T-helper 2 cell treated with Interferon-gamma antibody and Interleukin-4, amounts not matched to agents 5 μg/mL and 100 μg/mL, for 36 hours (primary cell): Measurements from ENCODE around the gene POLR2J.
"Not testable (repeated sequence)": the region's sequence is repeated elsewhere in the genome, so short reads cannot be mapped to it uniquely, and the experiment has no call there.

Experiments
- DNase-seq: peaks from one replicate; pipeline ENCODE4 v3.0.0; 2021; ENCODE audit warnings: low spot score
- H3K27ac Mint-ChIP-seq: one replicate; pipeline ENCODE4 v1.8.0; 2021; ENCODE audit warnings: mild to moderate bottlenecking, mixed read lengths
- H3K27me3 Mint-ChIP-seq: one replicate; pipeline ENCODE4 v1.8.0; 2021; ENCODE audit warnings: low read depth, mixed read lengths
- H3K36me3 Mint-ChIP-seq: one replicate; pipeline ENCODE4 v1.8.0; 2021; ENCODE audit warnings: low read depth, mixed read lengths
- H3K4me1 Mint-ChIP-seq: one replicate; pipeline ENCODE4 v1.8.0; 2021; ENCODE audit warnings: low read depth, mixed read lengths
- H3K4me3 Mint-ChIP-seq: one replicate; pipeline ENCODE4 v1.8.0; 2022; ENCODE audit warnings: mild to moderate bottlenecking, moderate library complexity, mixed read lengths
- H3K9me3 Mint-ChIP-seq: one replicate; pipeline ENCODE4 v1.8.0; 2021; ENCODE audit warnings: mixed read lengths

The POLR2J gene

DNA sequence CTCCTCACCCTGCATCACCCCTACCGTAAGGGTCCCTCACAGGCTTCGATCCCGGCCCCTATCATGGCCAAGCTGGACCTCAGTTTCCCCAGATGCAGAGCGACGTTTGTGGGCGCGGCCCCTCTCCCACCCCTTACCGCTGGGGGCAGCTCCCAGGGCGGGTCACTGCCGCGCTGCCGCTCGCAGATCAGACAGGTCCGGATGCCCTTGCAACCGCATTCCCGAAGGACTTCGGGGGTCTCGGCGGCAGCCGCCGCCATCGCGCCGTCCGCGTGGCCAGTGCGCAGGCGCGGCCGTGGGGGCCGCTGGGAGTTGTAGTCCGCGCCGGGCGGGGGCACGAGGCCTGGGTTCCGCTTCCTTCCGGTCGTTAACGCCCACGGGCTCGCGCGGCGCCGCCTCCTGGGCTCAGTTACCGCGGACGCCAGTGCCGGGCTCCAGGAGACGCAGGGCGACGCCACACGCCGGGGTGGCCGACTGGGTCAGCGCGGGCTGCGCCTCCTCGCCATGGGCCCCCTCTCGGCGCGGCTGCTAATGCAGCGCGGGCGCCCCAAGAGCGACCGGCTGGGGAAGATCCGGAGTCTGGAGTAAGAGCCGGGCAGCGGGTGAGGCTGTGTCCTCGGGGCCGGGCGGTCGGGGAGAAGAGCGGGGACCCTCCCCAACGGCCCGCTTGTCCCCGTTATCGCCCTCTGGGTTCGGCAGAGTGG lies 14.0 kb downstream of the POLR2J start, which contains the start of the genes ALKBH4 and LRWD1:
TSS of gene ALKBH4 (minus strand) at position 287 of the 704 bp plus-strand sequence. CDS start at position 260, 27 bp downstream.
TSS of gene LRWD1 (plus strand) at position 408 of the 704 bp plus-strand sequence. CDS start at position 505, 97 bp downstream.
- H3K27me3 Mint-ChIP-seq: no peaks in the 10 kb centered on the region
- H3K36me3 Mint-ChIP-seq: peaks cover 7% of the 10 kb centered on the region

DNA sequence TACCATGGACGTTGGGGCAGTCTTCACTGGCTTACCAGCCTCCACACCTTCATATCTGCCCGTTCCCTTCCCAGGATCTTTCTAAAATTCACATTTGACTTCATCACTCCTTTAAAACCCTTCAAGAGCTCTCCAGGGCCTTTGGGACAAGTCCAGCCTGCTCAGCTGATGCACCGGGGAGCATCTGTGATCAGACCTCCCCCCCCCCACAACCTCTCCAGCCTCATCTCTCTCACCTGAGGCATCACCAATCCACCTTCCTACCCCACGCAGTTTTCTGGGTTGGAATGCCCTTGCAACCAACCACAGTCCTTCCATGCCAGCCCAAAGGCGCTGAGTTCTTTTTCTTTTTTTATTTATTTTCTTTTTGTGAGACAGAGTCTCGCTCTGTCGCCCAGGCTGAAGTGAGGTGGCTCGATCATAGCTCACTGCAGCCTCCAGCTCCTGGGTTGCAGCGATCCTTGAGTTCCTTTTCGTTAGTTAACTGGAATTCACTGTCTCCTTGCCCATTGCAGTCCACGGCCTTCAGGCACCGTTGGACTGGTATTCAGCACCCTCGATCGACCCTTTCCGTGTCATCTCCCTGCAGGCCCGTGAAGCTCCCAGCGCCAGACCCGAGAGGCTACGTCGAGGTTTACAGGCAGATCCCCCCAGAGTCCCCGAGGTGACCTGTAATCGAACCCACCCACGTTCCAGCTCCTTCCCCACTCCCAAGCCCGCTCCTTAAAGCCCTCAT lies 14.7 kb downstream of the POLR2J start:
- Mint-ChIP-seq H3K9me3 (no peaks in the 10 kb centered on the region), H3K4me1 (peaks cover 18% of the 10 kb centered on the region), H3K27me3 (no peaks in the 10 kb centered on the region), H3K27ac (peak overlapping the region; percentile 80), H3K36me3 (peaks cover 7% of the 10 kb centered on the region), H3K4me3 (peak overlapping the region; percentile 94)
- DNase-seq: no peak

More for the DNA sequence above, 14.0 kb downstream of the POLR2J start, which contains the start of the genes ALKBH4 and LRWD1:
- peak; percentile 97 for DNase-seq
- peak within 1 kb of the TSS; percentile 80 for H3K27ac Mint-ChIP-seq
- no peaks in the 10 kb centered on the region for H3K9me3 Mint-ChIP-seq
- peak within 1 kb of the TSS; percentile 94 for H3K4me3 Mint-ChIP-seq
- peaks cover 18% of the 10 kb centered on the region for H3K4me1 Mint-ChIP-seq

GRCh38 chr7:102460467-102460866 lies 18.3 kb downstream of the POLR2J start:
- Mint-ChIP-seq H3K9me3 (no peaks in the 10 kb centered on the region), H3K36me3 (peaks cover 6% of the 10 kb centered on the region), H3K4me1 (peaks cover 10% of the 10 kb centered on the region), H3K27ac (no peak overlapping the region), H3K27me3 (no peaks in the 10 kb centered on the region), H3K4me3 (no peak overlapping the region)
- DNase-seq: no peak

DNA sequence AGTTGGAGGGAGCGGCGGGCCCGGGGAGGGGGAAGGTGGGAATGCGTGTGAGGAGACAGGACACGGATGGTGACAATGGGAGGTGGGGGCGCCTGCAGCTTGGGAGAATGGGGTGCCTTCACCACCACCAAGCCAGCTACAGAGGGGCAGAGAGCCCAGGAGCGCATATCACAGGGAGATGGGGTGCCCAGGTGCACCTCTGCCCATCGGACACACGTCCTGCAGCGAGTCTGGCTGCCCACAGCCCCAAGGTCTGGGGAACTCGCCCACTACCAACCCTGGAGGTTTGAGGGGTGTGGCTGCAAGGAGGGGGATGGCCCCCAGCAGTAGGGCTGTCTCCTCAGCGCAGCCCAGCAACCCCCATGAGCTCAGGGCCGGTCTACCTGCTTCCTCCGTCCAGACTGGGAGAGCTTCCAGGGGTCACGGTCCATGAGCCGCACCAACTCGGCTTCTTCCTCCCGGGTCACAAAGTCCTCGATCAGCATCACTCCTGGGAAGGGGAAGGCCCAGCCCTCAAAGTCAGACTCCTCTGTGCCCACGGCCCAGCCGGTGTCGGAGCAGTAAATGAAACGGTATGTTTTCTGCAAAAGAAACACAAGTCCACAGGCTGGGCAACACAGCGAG lies 19.4 kb downstream of the POLR2J start:
- Mint-ChIP-seq H3K9me3 (no peaks in the 10 kb centered on the region), H3K27ac (no peak overlapping the region)

GRCh38 chr7:102457352-102457924 lies 21.3 kb downstream of the POLR2J start:
- Mint-ChIP-seq H3K27ac (no peak overlapping the region), H3K4me3 (no peak overlapping the region), H3K9me3 (no peaks in the 10 kb centered on the region), H3K27me3 (no peaks in the 10 kb centered on the region), H3K4me1 (no peaks in the 10 kb centered on the region), H3K36me3 (peaks cover 6% of the 10 kb centered on the region)
- DNase-seq: no peak

More for the DNA sequence above, 19.4 kb downstream of the POLR2J start:
- Mint-ChIP-seq H3K27me3 (no peaks in the 10 kb centered on the region), H3K4me3 (no peak overlapping the region), H3K36me3 (peaks cover 9% of the 10 kb centered on the region), H3K4me1 (peaks cover 10% of the 10 kb centered on the region)
- DNase-seq: no peak

- Mint-ChIP-seq H3K27me3 (no peaks in the 10 kb centered on the region), H3K4me3 (no peak overlapping the region), H3K9me3 (no peaks in the 10 kb centered on the region), H3K27ac (no peak overlapping the region), H3K36me3 (peaks cover 5% of the 10 kb centered on the region), H3K4me1 (no peaks in the 10 kb centered on the region)
- DNase-seq: no peak
Observed at GRCh38 chr7:102456327-102456726, 22.4 kb downstream of the POLR2J start.

GRCh38 chr7:102455596-102455995 lies 23.1 kb downstream of the POLR2J start:
- Mint-ChIP-seq H3K9me3 (no peaks in the 10 kb centered on the region), H3K36me3 (peaks cover 5% of the 10 kb centered on the region)
- no peak for DNase-seq

GRCh38 chr7:102454932-102455331 lies 23.8 kb downstream of the POLR2J start:
- DNase-seq, H3K27me3 Mint-ChIP-seq, H3K4me1 Mint-ChIP-seq, H3K27ac Mint-ChIP-seq, H3K4me3 Mint-ChIP-seq, H3K9me3 Mint-ChIP-seq, H3K36me3 Mint-ChIP-seq: not testable (repeated sequence)

More at GRCh38 chr7:102455596-102455995, 23.1 kb downstream of the POLR2J start:
- Mint-ChIP-seq H3K27ac (no peak overlapping the region), H3K4me1 (no peaks in the 10 kb centered on the region), H3K27me3 (no peaks in the 10 kb centered on the region), H3K4me3 (no peak overlapping the region)

DNA sequence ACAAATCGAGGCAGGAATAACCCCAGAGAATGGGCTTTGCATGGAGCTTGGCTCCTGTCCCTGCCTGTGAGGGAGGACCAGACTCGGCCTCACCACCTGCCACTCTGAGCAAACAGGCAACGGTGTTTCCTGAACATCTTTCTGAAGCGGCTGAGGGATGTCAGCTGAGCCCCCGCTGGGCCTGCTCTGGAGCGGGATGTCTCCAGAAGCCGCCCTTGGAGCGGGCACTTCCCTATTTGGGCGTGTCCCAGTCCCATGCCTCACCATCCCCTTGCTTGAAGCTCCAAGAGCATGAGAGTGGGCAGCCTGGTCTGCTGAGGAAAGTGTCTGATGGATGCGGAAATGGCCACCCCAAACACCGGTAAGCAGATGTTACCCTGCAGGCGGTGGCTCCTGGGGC lies 24.3 kb downstream of the POLR2J start:
- no peaks in the 10 kb centered on the region for H3K27me3 Mint-ChIP-seq
- no peaks in the 10 kb centered on the region for H3K4me1 Mint-ChIP-seq
- no peak overlapping the region for H3K4me3 Mint-ChIP-seq
- H3K27ac Mint-ChIP-seq: no peak overlapping the region
- no peaks in the 10 kb centered on the region for H3K9me3 Mint-ChIP-seq
- H3K36me3 Mint-ChIP-seq: peaks cover 5% of the 10 kb centered on the region
- DNase-seq: no peak

- H3K9me3 Mint-ChIP-seq: no peaks in the 10 kb centered on the region
- H3K4me1 Mint-ChIP-seq: no peaks in the 10 kb centered on the region
- H3K4me3 Mint-ChIP-seq: no peak overlapping the region
- no peak for DNase-seq
- no peak overlapping the region for H3K27ac Mint-ChIP-seq
- peaks cover 7% of the 10 kb centered on the region for H3K36me3 Mint-ChIP-seq
- no peaks in the 10 kb centered on the region for H3K27me3 Mint-ChIP-seq
Observed at GRCh38 chr7:102453319-102453718, 25.4 kb downstream of the POLR2J start.

DNA sequence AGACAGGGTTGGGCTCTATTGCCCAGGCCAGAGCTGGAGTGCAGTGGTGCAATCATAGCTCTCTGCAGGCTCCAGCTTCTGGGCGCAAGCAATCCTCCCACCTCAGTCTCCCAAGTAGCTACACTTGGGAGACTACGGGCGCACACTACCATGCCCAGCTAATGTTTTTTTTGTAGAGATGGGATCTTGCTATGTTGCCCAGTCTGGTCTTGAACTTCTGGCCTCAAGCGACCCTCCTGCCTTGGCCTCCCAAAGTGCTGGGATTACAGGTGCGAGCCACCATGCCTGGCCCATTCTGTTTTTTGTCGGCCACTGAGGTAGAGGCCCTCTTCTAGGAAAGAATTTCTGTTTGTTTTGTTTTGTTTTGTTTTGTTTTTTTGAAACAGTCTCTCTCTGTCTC lies 26.3 kb downstream of the POLR2J start:
- no peak for DNase-seq
- peaks cover 10% of the 10 kb centered on the region for H3K36me3 Mint-ChIP-seq
- H3K4me3 Mint-ChIP-seq: no peak overlapping the region
- no peak overlapping the region for H3K27ac Mint-ChIP-seq
- no peaks in the 10 kb centered on the region for H3K27me3 Mint-ChIP-seq
- no peaks in the 10 kb centered on the region for H3K9me3 Mint-ChIP-seq
- H3K4me1 Mint-ChIP-seq: no peaks in the 10 kb centered on the region

- Mint-ChIP-seq H3K4me1 (no peaks in the 10 kb centered on the region), H3K27me3 (no peaks in the 10 kb centered on the region), H3K9me3 (no peaks in the 10 kb centered on the region), H3K36me3 (peaks cover 7% of the 10 kb centered on the region), H3K27ac (no peak overlapping the region), H3K4me3 (no peak overlapping the region)
- no peak for DNase-seq
Observed at GRCh38 chr7:102451371-102452054, 27.2 kb downstream of the POLR2J start.

DNA sequence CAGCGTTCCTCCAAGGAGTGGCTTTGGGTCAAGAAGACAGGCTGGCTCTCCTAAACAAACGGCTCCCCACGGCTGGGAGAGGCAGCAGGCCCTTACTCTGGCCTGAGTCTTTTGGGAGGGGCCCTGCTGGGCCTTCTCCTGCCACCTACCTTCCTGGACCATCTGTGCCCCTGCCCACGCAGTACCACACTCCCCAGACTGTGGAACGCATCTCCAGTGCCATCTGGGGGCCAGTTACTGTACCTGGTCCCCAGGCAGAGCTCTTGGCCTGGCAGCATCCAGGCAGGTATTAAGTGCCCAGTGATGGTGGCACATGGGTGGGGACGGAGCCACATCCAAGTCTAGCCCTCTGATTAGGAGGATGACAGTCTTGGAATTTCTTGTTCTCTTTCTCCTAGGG lies 28.5 kb downstream of the POLR2J start:
- Mint-ChIP-seq H3K4me3 (no peak overlapping the region), H3K9me3 (no peaks in the 10 kb centered on the region), H3K4me1 (no peaks in the 10 kb centered on the region), H3K36me3 (peaks cover 10% of the 10 kb centered on the region), H3K27me3 (no peaks in the 10 kb centered on the region), H3K27ac (no peak overlapping the region)
- peak; percentile 23 for DNase-seq
